ENCODE results near the gene DSPP. TPM values are rescaled to one million over a fixed set of nuclear protein-coding genes. Genes with fewer than 3 reads are reported as not detected.

DSPP gene
- total RNA-seq: 0.05 TPM

GRCh38 chr4:87608229-87608628 is at the start of gene DSPP:
DSPP (plus strand) TSS chr4:87608529; CDS start chr4:87610909, 2,380 bp downstream.

DNA sequence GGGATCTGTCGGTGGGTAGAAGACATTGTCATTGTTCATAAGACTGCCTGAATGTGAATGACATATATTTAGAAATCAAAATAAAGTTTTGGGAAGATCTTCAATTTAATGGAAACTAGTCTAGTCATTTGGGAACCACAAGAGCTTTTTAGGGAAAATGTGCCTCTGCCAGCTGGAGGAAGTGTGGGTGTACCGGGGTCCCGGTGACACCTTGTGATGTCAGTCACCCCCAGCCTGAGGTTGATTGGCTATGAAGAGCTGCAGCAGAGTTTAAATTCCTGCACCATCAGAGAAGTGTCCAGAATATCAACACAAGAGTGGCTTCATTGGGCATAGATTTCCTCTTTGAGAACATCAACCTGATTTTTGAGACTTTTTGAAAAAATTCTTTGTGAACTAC is 41.7 kb downstream of the DSPP start, which contains the start of gene DMP1:
Gene DMP1, plus strand, starts transcription at position 301 of the 400 bp plus-strand sequence. CDS start 6,213 bp downstream, outside the sequence.

Other genes with a start within 250 kb of the DSPP start
- 30.1 TPM for gene HSD17B11, start 217.3 kb upstream of the DSPP start, total RNA-seq
- 34.5 TPM for gene NUDT9, start 186.0 kb upstream of the DSPP start, total RNA-seq
- 261 TPM for gene SPARCL1, start 79.2 kb upstream of the DSPP start, total RNA-seq
- gene DMP1, start 41.8 kb downstream of the DSPP start, total RNA-seq: 0.11 TPM
- gene IBSP, start 191.0 kb downstream of the DSPP start, total RNA-seq: not detected
- gene MEPE, start 224.4 kb downstream of the DSPP start, total RNA-seq: not detected